GM18519 (cell line): ENCODE measurements around the gene FAM3A.

Experiments
- ATAC-seq: cut with Tn5 transposase; IDR thresholded peaks from one replicate; pipeline ENCODE4 v1.9.1; 2021; ENCODE audit warnings: mild to moderate bottlenecking, moderate library complexity; ENCODE audit not compliant: unreplicated experiment, low FRiP score

FAM3A gene

DNA sequence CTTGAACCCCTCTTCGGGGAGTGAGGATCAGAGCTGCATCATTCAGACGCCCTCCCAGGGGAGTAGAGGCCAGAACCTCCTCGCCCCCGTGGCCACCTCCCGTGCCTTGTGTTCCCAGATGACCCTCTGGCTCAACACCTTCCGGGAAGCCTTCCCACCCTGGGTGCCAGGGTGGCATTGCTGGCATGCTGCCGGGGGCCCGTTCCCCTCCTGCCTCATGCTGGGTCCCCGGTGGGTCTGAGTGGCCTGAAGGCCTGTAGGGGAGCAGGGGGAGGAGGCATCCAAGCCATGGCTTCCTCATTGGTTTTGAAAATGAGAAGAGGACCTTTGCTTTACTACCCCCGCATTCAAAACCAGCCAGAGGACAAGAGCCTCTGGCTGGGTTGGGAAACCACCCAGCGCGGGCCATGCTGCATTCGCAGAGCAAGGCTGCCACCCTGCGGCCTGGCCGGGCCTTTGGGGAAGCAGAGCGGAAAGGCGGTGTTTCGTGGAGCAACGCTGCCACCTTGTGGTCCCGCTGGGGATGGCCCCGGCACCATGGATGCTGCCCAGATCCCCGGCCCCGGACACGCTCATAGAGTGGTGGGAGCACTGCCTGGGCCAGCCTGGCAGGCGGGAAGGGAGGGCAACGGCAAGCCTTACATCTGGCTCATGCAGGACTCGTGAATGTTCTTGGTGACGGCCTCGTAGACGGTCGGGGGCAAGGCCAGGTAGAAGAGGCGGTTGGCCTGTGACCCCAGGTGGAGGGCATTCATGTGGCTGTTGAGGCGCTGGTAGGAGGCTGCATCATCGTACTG lies 18.7 kb upstream of the FAM3A start:
- peak; percentile 65 for ATAC-seq

DNA sequence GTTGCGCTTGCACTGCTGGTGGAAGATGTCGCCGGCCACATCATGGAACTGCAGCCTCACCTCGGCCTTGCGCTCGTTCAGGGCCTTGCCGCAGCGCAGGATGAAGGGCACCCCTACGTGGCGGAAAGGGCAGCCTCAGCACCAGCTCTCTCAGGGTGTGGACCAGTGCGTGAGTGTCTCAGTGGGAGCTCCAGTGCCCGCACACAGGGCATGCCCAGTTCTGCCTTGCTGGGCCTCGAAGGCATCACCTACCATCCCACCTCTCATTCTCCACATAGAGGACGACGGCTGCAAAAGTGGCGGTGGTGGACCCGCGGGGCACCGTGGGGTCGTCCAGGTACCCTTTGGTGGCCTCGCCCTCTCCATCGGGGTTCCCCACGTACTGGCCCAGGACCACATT lies 16.7 kb upstream of the FAM3A start:
- no peak for ATAC-seq

- ATAC-seq = no peak
These were observed 15.6 kb upstream of the FAM3A start for GRCh38 chrX:154531626-154532025.

GRCh38 chrX:154530286-154530685 lies 14.3 kb upstream of the FAM3A start:
- ATAC-seq = no peak

DNA sequence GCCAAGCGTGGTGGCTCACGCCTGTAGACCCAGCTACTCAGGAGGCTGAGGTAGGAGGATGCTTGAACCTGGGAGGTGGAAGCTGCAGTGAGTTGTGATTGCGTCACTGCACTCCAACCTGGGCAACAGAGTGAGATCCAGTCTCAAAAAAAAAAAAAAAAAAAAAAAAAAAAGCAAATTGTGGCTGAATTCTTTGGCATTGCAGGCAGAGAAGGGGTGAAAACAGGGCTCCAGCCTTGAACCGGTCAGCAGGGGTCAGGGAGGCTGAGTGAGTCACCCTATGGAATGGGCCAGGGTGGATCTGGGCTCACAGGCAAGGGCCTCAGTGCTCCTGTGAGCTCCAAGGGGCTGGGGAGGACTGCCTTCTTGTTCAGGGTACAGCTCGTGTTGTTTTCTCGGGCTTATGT lies 13.2 kb upstream of the FAM3A start:
- no peak for ATAC-seq

DNA sequence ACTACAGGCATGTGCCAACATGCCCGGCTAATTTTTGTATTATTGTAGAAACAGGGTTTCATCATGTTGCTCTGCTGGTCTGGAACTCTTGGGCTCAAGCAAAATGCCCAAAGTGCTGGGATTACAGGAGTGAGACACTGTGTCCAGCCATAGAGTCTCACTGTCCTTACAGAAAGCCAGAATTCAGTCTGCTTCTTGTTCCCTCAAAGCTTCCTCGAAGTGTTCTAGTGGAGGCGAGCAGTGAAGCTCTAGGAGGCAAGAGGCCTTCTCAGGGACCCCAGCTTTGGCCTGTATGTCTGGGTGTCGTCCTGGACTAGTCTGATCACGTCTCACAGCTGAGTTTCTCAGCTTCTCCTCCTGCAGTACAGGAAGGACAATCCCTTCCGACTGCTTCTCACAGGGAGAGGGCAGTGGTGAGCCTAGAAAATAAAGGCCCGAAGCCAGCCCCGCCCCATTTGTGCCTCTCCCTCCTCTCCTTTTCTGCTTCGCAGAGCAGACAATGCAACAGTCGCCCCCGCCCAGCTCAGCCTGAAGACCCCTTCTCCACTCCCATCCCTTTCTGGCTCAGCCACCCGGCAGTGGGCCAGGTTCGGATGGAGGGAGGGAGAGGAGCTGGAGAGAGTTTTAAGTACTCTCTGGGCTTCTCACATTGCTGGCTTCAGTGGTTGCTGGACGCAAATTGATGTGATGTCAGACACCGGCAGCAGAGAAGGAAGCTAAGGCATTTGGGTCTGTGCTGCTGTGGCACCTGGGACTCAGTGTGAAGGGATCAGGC lies 11.1 kb upstream of the FAM3A start:
- no peak for ATAC-seq

DNA sequence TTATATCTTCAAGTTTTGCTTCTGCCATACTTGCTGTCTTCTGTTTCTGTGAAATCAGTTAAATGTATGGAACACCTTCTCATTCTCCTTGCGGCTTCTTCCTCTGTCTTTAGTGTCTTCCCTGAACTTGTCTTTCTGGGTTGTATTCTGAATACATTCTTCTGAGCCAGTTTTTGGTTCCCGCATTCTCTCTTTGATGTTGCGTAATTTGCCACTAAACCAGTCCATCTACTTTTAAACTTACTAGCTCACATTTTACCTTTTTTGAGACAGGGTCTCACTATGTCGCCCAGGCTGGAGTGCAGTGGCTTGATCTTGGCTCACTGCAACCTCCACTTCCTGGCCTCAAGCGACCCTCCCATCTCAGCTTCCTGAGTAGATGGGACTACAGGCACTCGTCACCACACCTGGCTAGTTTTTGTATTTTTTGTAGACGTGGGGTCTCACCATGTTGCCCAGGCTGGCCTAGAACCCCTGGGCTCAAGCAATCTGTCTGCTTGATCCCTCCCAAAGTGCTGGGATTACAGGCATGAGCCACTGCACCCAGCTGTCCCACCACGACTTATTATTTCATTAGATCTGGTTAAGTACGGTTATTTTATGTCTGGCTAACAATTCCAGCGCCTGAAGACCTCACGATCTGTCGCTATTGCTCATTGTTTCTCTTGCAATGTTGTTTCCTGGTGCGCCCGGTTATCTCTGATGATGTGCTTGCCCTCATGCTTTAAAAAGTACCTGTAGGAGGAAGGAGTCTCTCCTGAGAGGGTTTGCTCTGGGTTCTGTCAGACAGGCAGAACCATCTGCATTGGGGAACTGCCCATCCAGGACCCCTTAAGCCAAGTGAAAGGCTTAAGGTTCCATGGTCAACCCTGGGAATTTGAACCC lies 9.8 kb upstream of the FAM3A start:
- no peak for ATAC-seq

- ATAC-seq = no peak
These were observed 3.4 kb upstream of the FAM3A start for GRCh38 chrX:154519389-154519788.

GRCh38 chrX:154517101-154517781 lies 1.2 kb upstream of the FAM3A start:
- ATAC-seq = no peak

- no peak for ATAC-seq
These were observed 646 bp upstream of the FAM3A start for GRCh38 chrX:154516656-154517100.

GRCh38 chrX:154515090-154515965 lies 704 bp downstream of the FAM3A start:
- ATAC-seq = no peak

GRCh38 chrX:154513716-154514115 lies 2.3 kb downstream of the FAM3A start:
- no peak for ATAC-seq

DNA sequence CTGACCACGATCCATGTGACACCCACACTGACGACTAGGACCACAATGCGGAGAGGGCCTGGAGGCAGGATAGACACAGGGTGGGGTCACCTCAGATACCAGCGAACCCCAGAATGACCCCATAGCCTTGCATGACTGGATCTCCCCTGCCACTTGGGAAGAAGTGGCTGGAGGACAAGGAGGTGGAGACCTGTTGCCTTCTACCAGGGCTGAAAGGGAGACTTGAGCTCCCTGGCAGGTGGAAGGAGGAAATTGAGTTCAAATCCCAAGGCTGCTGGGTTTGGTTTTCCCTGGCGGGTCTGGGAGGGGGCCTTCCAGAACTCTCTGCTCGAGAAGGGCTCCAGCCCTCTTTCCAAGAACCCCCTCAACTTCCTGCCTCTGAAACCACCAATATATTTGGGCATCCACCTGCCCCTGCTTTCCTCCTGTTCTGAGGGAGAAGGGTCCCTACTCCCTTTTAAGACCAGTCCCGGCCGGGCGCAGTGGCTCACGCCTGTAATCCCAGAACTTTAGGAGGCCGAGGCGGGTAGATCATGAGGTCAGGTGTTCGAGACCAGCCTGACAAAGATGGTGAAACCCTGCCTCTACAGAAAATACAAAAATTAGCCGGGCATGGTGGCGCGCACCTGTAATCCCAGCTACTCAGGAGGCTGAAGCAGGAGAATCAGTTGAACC lies 3.0 kb downstream of the FAM3A start:
- no peak for ATAC-seq

GRCh38 chrX:154511761-154512160 lies 4.3 kb downstream of the FAM3A start:
- no peak for ATAC-seq

- ATAC-seq = no peak
These were observed 6.6 kb downstream of the FAM3A start for GRCh38 chrX:154509455-154509854.

DNA sequence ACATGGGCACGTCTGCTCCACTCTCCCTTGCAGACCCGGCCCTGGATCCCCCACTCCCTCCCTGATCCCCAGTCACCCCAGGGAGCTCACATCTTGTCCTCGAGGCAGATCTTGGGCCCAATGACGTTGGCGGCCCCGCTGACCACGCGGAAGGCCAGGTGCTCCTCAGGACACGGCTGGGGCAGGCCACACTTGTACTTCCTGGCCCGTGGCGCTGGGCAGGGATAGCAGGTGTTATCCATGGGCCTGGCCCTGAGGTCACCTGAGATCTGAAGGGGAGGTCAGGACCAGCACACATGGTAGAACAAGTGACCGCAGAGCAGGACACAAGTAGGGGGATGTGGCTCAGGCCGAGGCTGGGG lies 7.7 kb downstream of the FAM3A start:
- no peak for ATAC-seq

- no peak for ATAC-seq
These were observed 8.2 kb downstream of the FAM3A start for GRCh38 chrX:154507673-154508383.
